K562 (cell line): Measurements from ENCODE around the gene C8A. TPM values are rescaled to one million over a fixed set of nuclear protein-coding genes. Genes with fewer than 3 reads are reported as not detected.

Source experiments
- ATAC-seq: fragments of 200-7000 bp; cut with Tn5 transposase; 3 replicates; pipeline ENCODE4 v1.9.1; 2020; ENCODE audit warnings: moderate library complexity
- BruUV-seq: library from RNA; stranded (reverse); fragments of 400-500 nt; replicated peaks from 2 replicates; lab custom pipeline; 2021; lab: Mats Ljungman, UMichigan
- CTCF ChIA-PET: fragments of 300-600 bp; formaldehyde crosslinking; extraction: SDS; loops from one replicate; lab custom pipeline; 2021; ENCODE audit warnings: low intra/inter-chr PET ratio; lab: Yijun Ruan, JAX
- POLR2A ChIA-PET: fragments of 300-600, 350-650 bp; sonication (Branson Sonifier 250); formaldehyde crosslinking; extraction: SDS; loops from one replicate; lab custom pipeline; 2021; ENCODE audit warnings: antibody characterized with exemption, inconsistent platforms; lab: Yijun Ruan, JAX
- DNase-seq, 4 experiments: peaks; one replicate each; pipeline versions ENCODE4 v3.0.0 to v3.0.0-alpha.2; 2011 to 2018; ENCODE audit warnings: low spot score in 3 of 4, mixed read lengths in 3 of 4; ENCODE audit errors: extremely low read depth in 1 of 4
- FAIRE-seq: peaks from 2 replicates; lab custom pipeline; 2011; peaks lifted over from hg19 to GRCh38; lab: Jason Lieb, UNC
- H2AFZ ChIP-seq: 2 replicates; pipeline ENCODE4 v1.6.0; 2011; ENCODE audit warnings: low read depth, low read length, control low read depth, inconsistent platforms
- H3K27ac ChIP-seq: fragments of 200-600 bp; 3 replicates; pipeline ENCODE4 v1.8.0; 2011; ENCODE audit warnings: low read depth, mild to moderate bottlenecking, control low read depth, inconsistent platforms, low read length, moderate library complexity, mixed read lengths; ENCODE audit errors: extremely low read depth
- H3K27me3 ChIP-seq, 2 experiments: fragments of 300-600 bp in 1 of 2; 2 replicates in 1 of 2; 3 replicates in 1 of 2; pipeline versions ENCODE4 v1.6.0 to v1.8.0; 2011; ENCODE audit warnings: inconsistent platforms in 2 of 2, low read length in 2 of 2, mild to moderate bottlenecking in 1 of 2, mixed read lengths in 1 of 2, moderate library complexity in 1 of 2; ENCODE audit not compliant: control insufficient read depth in 2 of 2, insufficient read depth in 2 of 2
- H3K36me3 ChIP-seq: fragments of 300-600 bp; 3 replicates; pipeline ENCODE4 v1.8.0; 2011; ENCODE audit warnings: mild to moderate bottlenecking, low read length, inconsistent platforms; ENCODE audit not compliant: control insufficient read depth, insufficient read depth
- H3K4me1 ChIP-seq, 2 experiments: fragments of 200-600 bp in 1 of 2; replicated peaks in 1 of 2; 2 replicates in 1 of 2; 3 replicates in 1 of 2; pipeline versions ENCODE4 v1.5.1 to v1.8.0; 2011; ENCODE audit warnings: inconsistent platforms in 2 of 2, low read length in 2 of 2, mild to moderate bottlenecking in 1 of 2, mixed read lengths in 1 of 2, moderate library complexity in 1 of 2; ENCODE audit not compliant: control insufficient read depth in 2 of 2, insufficient read depth in 2 of 2
- H3K4me2 ChIP-seq: 2 replicates; pipeline ENCODE4 v1.6.1; 2011; ENCODE audit warnings: low read length, control low read depth, inconsistent platforms, mixed read lengths; ENCODE audit not compliant: insufficient read depth
- H3K4me3 ChIP-seq: fragments of 200-600 bp; sonication (generic), shearing (Covaris generic); 2 replicates; pipeline ENCODE4 v1.5.1; 2016; ENCODE audit warnings: control low read depth, inconsistent platforms
- H3K79me2 ChIP-seq: fragments of 200-600 bp; 3 replicates; pipeline ENCODE4 v1.8.0; 2011; ENCODE audit warnings: low read length, inconsistent platforms; ENCODE audit not compliant: control insufficient read depth, insufficient read depth
- H3K9ac ChIP-seq, 2 experiments: 2 replicates each; pipeline versions ENCODE4 v1.6.0 to v1.6.1; 2011; ENCODE audit warnings: low read depth in 2 of 2, low read length in 2 of 2, control low read depth in 1 of 2, inconsistent platforms in 1 of 2, mild to moderate bottlenecking in 1 of 2, mixed read lengths in 1 of 2; ENCODE audit not compliant: insufficient read depth in 1 of 2
- H3K9me1 ChIP-seq: one replicate; pipeline ENCODE4 v1.6.0; 2011; ENCODE audit warnings: inconsistent platforms, mild to moderate bottlenecking, low read length, moderate library complexity; ENCODE audit not compliant: control insufficient read depth, insufficient read depth
- H3K9me3 ChIP-seq: replicated peaks from 2 replicates; pipeline ENCODE4 v1.5.1; 2011; ENCODE audit warnings: low read depth, low read length, inconsistent platforms; ENCODE audit not compliant: control insufficient read depth, insufficient read depth
- H4K20me1 ChIP-seq: replicated peaks from 2 replicates; pipeline ENCODE4 v1.6.1; 2011; ENCODE audit warnings: low read length, inconsistent platforms, mixed read lengths; ENCODE audit not compliant: control insufficient read depth, insufficient read depth
- POLR2AphosphoS2 ChIP-seq: IDR thresholded peaks from 2 replicates; pipeline ENCODE4 v1.6.1; 2012; ENCODE audit warnings: low read length, improper control_type of control experiment
- ZBTB17 ChIP-seq: fragments of 450-650 bp; formaldehyde crosslinking; IDR thresholded peaks from 2 replicates; pipeline ENCODE4 v1.4.0; 2020; ENCODE audit warnings: mild to moderate bottlenecking
- WGBS: fragments of 100-300 bp; shearing (Covaris generic); methylation state at CpG from one replicate; pipeline ENCODE4 v1.1.6; 2016; ENCODE audit warnings: low coverage, mixed read lengths; ENCODE audit not compliant: insufficient coverage; ENCODE audit errors: missing lambda C conversion rate; 5-methylcytosine and 5-hydroxymethylcytosine counted together
- in situ Hi-C: fragments of 300-500 bp; cut with MboI; formaldehyde crosslinking; loops from 4 replicates; pipeline ENCODE4 v1.15.0; 2018; ENCODE audit warnings: inconsistent platforms, mixed read lengths
- intact Hi-C: fragments of 100-400 bp; cut with micrococcal nuclease; formaldehyde crosslinking; loops from 2 replicates; pipeline ENCODE4 v1.14.2; 2022
- polyA plus RNA-seq, 8 experiments: library from polyadenylated mRNA; depleted of rRNA in 4 of 8; stranded (reverse) in 5 of 8; unstranded in 3 of 8; fragments of >200 nt; fragmentation: Nextera tagmentation in 2 of 8; fragmentation: Illumina TruSeq in 1 of 8; extraction: Ambion mirVana in 2 of 8; extraction: Trizol in 1 of 8; gene quantifications; 2 replicates each; pipeline versions ENCODE4 v1.2.1 to v1.2.3, GENCODE V29; 2011 to 2014; ENCODE audit warnings: inconsistent platforms in 1 of 8, missing spikeins in 1 of 8
- total RNA-seq, 7 experiments: library from RNA; depleted of rRNA in 6 of 7; stranded (reverse); fragments of >200 nt in 6 of 7; fragmentation: Illumina TruSeq in 2 of 7; extraction: Trizol in 2 of 7; gene quantifications; 2 replicates each; pipeline versions ENCODE4 v1.2.1 to v1.2.3, GENCODE V29; 2011 to 2021; ENCODE audit warnings: low replicate concordance in 1 of 7
- TF ChIP-seq, protein P1 (sequence below), 2 experiments: fragments of 450-650 bp; IDR thresholded peaks; 2 replicates each; pipeline ENCODE4 v1.6.1; 2016

Gene C8A
- total and polyA plus RNA-seq, 9 of the 15 experiments (the other 6 are each of a cell fraction or from before 2014, with no cell fraction given): 0.09 TPM; not detected in 8

DNA sequence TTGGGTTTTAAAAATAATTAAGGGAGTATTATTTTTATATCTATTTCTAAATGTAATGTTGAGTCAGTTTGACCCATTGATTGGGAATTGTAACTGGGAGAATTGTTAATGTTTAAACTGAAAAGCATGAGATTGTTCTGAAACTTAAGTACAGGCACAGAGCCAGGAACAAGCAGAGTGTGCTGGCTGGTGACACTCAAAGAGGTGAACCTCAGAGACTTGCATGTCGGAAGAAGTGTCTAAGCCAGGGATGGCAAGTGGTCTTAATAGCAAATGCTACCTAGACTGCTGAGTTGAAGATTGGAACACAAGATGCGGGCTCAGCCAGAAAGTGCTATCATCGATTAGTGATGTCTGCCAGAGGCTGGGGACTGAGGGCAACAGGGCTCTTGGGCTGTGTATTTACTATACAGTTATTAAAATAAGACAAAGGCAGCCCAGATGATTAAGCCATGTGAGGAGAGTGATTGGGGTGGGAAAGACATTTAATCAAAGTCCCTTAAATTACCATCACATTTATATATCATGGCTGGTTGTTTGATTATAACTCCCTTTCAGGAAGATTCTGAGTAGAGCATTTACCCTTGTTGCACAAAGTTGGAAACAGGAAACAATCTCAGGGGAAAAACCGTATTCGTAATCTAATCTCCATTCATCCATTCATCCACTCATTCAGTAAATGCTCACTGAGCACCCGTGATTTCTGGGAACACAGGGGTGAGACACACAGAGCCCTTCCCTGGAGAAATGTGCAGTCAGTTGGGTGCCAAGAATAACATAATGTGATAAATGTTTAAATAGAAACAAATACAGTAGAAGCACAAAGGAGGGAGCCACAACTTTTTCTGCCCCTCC, 42.8 kb downstream of the C8A start:
- intact Hi-C loops: no loop called here
- Histone ChIP-seq H3K9me1 (no peaks in the 10 kb centered on the region), H4K20me1 (no peaks in the 10 kb centered on the region), H3K4me3 (no peak overlapping the region), H3K9ac (no peak overlapping the region), H3K79me2 (no peaks in the 10 kb centered on the region), H3K4me2 (no peak overlapping the region), H3K9me3 (no peaks in the 10 kb centered on the region), H3K36me3 (no peaks in the 10 kb centered on the region), H3K4me1 (no peaks in the 10 kb centered on the region)
- no TSS peak for BruUV-seq
- POLR2A ChIA-PET: no interaction called here
- no peak for DNase-seq
- no peak for FAIRE-seq
- WGBS: 1% methylated on average over 6 of the region's 6 CpGs
- CTCF ChIA-PET: no interaction called here
- TF ChIP-seq ZBTB17 (CRISPR knock-in tag): peak; percentile 88
- no peak for TF ChIP-seq POLR2AphosphoS2
- TF ChIP-seq, protein P1, sequence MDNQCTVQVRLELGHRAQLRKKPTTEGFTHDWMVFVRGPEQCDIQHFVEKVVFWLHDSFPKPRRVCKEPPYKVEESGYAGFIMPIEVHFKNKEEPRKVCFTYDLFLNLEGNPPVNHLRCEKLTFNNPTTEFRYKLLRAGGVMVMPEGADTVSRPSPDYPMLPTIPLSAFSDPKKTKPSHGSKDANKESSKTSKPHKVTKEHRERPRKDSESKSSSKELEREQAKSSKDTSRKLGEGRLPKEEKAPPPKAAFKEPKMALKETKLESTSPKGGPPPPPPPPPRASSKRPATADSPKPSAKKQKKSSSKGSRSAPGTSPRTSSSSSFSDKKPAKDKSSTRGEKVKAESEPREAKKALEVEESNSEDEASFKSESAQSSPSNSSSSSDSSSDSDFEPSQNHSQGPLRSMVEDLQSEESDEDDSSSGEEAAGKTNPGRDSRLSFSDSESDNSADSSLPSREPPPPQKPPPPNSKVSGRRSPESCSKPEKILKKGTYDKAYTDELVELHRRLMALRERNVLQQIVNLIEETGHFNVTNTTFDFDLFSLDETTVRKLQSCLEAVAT (IDR thresholded peaks at IDR 0.05): peak in 1 of 2 experiments; percentile 29; a peak in 1 of 4 replicates
- TF ChIP-seq, all 486 proteins: peak for 2
- no peak for ATAC-seq
- Histone ChIP-seq H2AFZ (no peak overlapping the region), H3K27me3 (no peaks in the 10 kb centered on the region), H3K27ac (no peak overlapping the region)
- in situ Hi-C loops: no loop called here
